OCI-LY3 (cell line): ENCODE results near the gene MAP3K3.

Experiments used
- H2AFZ ChIP-seq: fragments of 200-600, 300-600 bp; shearing (Covaris generic); 2 replicates; pipeline ENCODE4 v1.6.0; 2014; ENCODE audit warnings: antibody characterized with exemption, low read depth, low read length
- H3K27ac ChIP-seq: fragments of 200-600, 300-600 bp; sonication (generic); 2 replicates; pipeline ENCODE4 v1.5.1; 2014; ENCODE audit warnings: mild to moderate bottlenecking, low read length, moderate library complexity, mixed read lengths
- H3K27me3 ChIP-seq: fragments of 200-600, 300-600 bp; sonication (generic); 2 replicates; pipeline ENCODE4 v1.6.1; 2014; ENCODE audit warnings: low read depth, low read length, mixed read lengths
- H3K36me3 ChIP-seq: fragments of 200-600, 300-600 bp; sonication (generic); replicated peaks from 2 replicates; pipeline ENCODE3; 2014; ENCODE audit warnings: low read depth, low read length, mixed read lengths
- H3K4me1 ChIP-seq: fragments of 300-600, 200-600 bp; sonication (generic); 2 replicates; pipeline ENCODE4 v1.6.1; 2014; ENCODE audit warnings: low read length, mixed read lengths
- H3K4me2 ChIP-seq: fragments of 200-600, 300-600 bp; sonication (generic); 2 replicates; pipeline ENCODE4 v1.6.1; 2014; ENCODE audit warnings: low read length, mixed read lengths
- H3K4me3 ChIP-seq: fragments of 300-600, 200-600 bp; sonication (generic); 2 replicates; pipeline ENCODE4 v1.5.1; 2014; ENCODE audit warnings: antibody characterized with exemption, mild to moderate bottlenecking, low read length, moderate library complexity
- H3K79me2 ChIP-seq: fragments of 300-600, 200-600 bp; shearing (Covaris generic); 2 replicates; pipeline ENCODE4 v1.6.1; 2014; ENCODE audit warnings: mild to moderate bottlenecking, low read length, mixed read lengths
- H3K9ac ChIP-seq: fragments of 300-600, 200-600 bp; shearing (Covaris generic); 2 replicates; pipeline ENCODE4 v1.6.0; 2014; ENCODE audit warnings: mild to moderate bottlenecking, low read length, moderate library complexity
- H3K9me3 ChIP-seq: fragments of 200-600, 300-600 bp; shearing (Covaris generic); 2 replicates; pipeline ENCODE4 v1.6.1; 2014; ENCODE audit warnings: low read length, mixed read lengths; ENCODE audit not compliant: insufficient read depth
- H4K20me1 ChIP-seq: fragments of 200-600, 300-600 bp; sonication (generic); 2 replicates; pipeline ENCODE4 v1.6.1; 2016; ENCODE audit warnings: low read length, mixed read lengths; ENCODE audit not compliant: insufficient read depth
- CTCF ChIP-seq: fragments of 200-600, 300-600 bp; sonication (generic); IDR thresholded peaks from 2 replicates; pipeline ENCODE4 v1.5.1; 2014; ENCODE audit warnings: antibody characterized with exemption, low read length, low read depth
- EZH2phosphoT487 ChIP-seq: fragments of 200-600 bp; shearing (Covaris generic); IDR thresholded peaks from 2 replicates; pipeline ENCODE4 v1.6.1; 2018; ENCODE audit warnings: antibody characterized with exemption, mixed run types, low read depth

MAP3K3 gene

GRCh38 chr17:63694950-63695773, 72.9 kb downstream of the MAP3K3 start:
- H3K27ac ChIP-seq: peak overlapping the region; percentile 6; the same call in 1 of the 2 replicates
- H3K4me2 ChIP-seq: peak overlapping the region; percentile 8
- no peak overlapping the region for H3K9ac ChIP-seq
- H2AFZ ChIP-seq: no peak overlapping the region
- H3K79me2 ChIP-seq: peaks cover 20% of the 10 kb centered on the region
- H3K36me3 ChIP-seq: peaks cover 31% of the 10 kb centered on the region
- peaks cover 10% of the 10 kb centered on the region; the same call in 1 of the 2 replicates for H4K20me1 ChIP-seq
- H3K9me3 ChIP-seq: no peaks in the 10 kb centered on the region
- no peaks in the 10 kb centered on the region for H3K27me3 ChIP-seq
- peak overlapping the region; percentile 1; the same call in 1 of the 2 replicates for H3K4me3 ChIP-seq
- H3K4me1 ChIP-seq: peaks cover 39% of the 10 kb centered on the region
- no peak for TF ChIP-seq CTCF
- TF ChIP-seq EZH2phosphoT487: no peak

GRCh38 chr17:63695889-63696288, 73.7 kb downstream of the MAP3K3 start:
- Histone ChIP-seq H2AFZ (no peak overlapping the region), H3K4me3 (no peak overlapping the region), H3K9me3 (peaks cover 2% of the 10 kb centered on the region; the same call in 1 of the 2 replicates), H3K27me3 (no peaks in the 10 kb centered on the region), H3K36me3 (peaks cover 31% of the 10 kb centered on the region), H3K27ac (peak overlapping the region; percentile 6; the same call in 1 of the 2 replicates), H3K4me2 (peak overlapping the region; percentile 8; the same call in 1 of the 2 replicates), H3K4me1 (peaks cover 42% of the 10 kb centered on the region), H3K9ac (no peak overlapping the region), H3K79me2 (peaks cover 23% of the 10 kb centered on the region), H4K20me1 (peaks cover 10% of the 10 kb centered on the region; the same call in 1 of the 2 replicates)
- no peak for TF ChIP-seq EZH2phosphoT487

DNA sequence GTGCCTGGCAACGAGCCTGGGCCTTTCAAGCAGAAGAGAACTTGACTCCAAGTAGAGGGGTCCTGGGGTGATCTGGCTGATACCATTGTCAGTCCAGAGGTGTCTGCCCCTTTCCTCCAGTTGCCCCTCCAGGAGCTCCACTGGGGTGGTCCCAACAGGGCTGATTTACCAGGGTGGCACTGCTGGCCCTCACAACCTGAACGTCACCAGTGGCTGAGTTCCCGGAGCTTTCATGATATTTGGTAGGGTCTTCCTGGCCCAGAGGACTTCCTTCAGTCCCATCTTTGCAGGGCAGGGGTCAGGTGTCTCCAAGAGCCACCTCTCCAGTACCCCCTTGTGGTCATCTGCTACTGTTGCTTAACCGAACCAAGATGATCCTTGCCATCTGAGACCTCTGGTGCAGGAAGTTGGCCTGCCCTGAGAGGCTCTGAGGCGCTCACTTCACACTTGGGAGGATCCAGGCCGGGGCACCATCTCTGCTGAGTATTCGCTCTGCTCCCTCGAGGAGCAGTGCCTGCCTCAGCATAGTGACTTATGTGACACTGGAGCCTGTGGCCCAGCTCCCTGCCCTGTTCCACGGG, 74.3 kb downstream of the MAP3K3 start:
- H3K9ac ChIP-seq: peak overlapping the region; percentile 99
- peaks cover 36% of the 10 kb centered on the region for H3K36me3 ChIP-seq
- no peak for TF ChIP-seq EZH2phosphoT487
- TF ChIP-seq CTCF: peak; percentile 40
- H3K4me1 ChIP-seq: peaks cover 48% of the 10 kb centered on the region
- H3K4me3 ChIP-seq: peak overlapping the region; percentile 97; the same call in 1 of the 2 replicates
- peaks cover 8% of the 10 kb centered on the region; the same call in 1 of the 2 replicates for H3K9me3 ChIP-seq
- peaks cover 10% of the 10 kb centered on the region; the same call in 1 of the 2 replicates for H4K20me1 ChIP-seq
- H3K4me2 ChIP-seq: peak overlapping the region; percentile 99
- no peak overlapping the region for H2AFZ ChIP-seq
- no peaks in the 10 kb centered on the region for H3K27me3 ChIP-seq
- peak overlapping the region; percentile 91 for H3K27ac ChIP-seq
- peaks cover 29% of the 10 kb centered on the region for H3K79me2 ChIP-seq

- Histone ChIP-seq H3K4me2 (peak overlapping the region; percentile 99), H3K27me3 (no peaks in the 10 kb centered on the region), H2AFZ (no peak overlapping the region), H3K79me2 (peaks cover 29% of the 10 kb centered on the region), H3K27ac (peak overlapping the region; percentile 91), H4K20me1 (peaks cover 10% of the 10 kb centered on the region; the same call in 1 of the 2 replicates), H3K4me1 (peaks cover 58% of the 10 kb centered on the region), H3K36me3 (peaks cover 38% of the 10 kb centered on the region), H3K9me3 (peaks cover 8% of the 10 kb centered on the region; the same call in 1 of the 2 replicates), H3K4me3 (peak overlapping the region; percentile 97), H3K9ac (peak overlapping the region; percentile 99)
- TF ChIP-seq EZH2phosphoT487 (no peak), CTCF (peak; percentile 77)
These were observed 75.4 kb downstream of the MAP3K3 start for GRCh38 chr17:63697341-63698286.
